HG03354 (cell line): ENCODE data around the gene NAXE.
A peak's percentile ranks its signal among the peaks of the same experiment; 100 is the strongest.
"Not testable (repeated sequence)": the region's sequence is repeated elsewhere in the genome, so short reads cannot be mapped to it uniquely, and the experiment has no call there.

Source experiments
- ATAC-seq: cut with Tn5 transposase; IDR thresholded peaks from one replicate; pipeline ENCODE4 v1.9.1; 2021; ENCODE audit warnings: mild to moderate bottlenecking; ENCODE audit not compliant: unreplicated experiment, poor library complexity, severe bottlenecking

Gene NAXE

DNA sequence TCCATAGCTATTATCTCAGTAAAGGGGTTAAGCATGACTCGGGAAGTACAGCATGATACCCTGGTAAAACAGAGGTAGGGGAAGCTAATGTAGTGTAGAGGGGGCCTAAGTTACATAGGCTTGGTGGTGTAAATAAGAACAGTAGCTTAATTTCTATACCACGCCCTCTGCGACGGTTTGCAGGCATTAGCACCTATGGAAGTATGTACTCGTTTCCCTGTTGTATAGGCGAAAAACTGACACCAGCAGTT, 470 bp upstream of the NAXE start:
- no peak for ATAC-seq

- no peak for ATAC-seq
Measured at GRCh38 chr1:156592158-156592909, 758 bp downstream of the NAXE start.

GRCh38 chr1:156592910-156593660, 1.5 kb downstream of the NAXE start:
- ATAC-seq = no peak

GRCh38 chr1:156593661-156593989, 2.0 kb downstream of the NAXE start:
- ATAC-seq = no peak

GRCh38 chr1:156594190-156594589, 2.6 kb downstream of the NAXE start:
- ATAC-seq = no peak

DNA sequence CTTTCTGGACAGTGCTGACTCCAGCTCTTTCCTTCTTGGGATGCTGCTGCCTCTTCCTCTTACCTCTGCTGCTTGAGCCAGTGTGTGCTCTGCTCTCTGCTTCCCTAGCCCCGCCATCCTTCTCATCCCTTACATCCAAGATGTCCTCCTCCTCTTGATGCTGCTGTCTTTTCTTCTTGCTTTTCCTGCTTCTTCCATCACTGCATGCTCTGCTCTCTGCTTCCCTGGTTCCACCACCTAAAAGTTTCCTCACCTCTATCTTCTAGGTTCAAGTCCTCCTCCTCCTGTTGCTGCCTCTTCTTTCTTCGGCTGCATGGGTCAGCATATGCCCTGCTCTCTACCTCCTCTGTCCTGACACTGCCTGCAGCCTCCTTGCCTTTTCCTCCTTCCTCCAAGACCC, 3.4 kb downstream of the NAXE start:
- no peak for ATAC-seq

GRCh38 chr1:156596426-156596825, 4.8 kb downstream of the NAXE start:
- ATAC-seq = no peak

- no peak for ATAC-seq
Measured at GRCh38 chr1:156598125-156598524, 6.5 kb downstream of the NAXE start.

GRCh38 chr1:156598731-156599432, 7.3 kb downstream of the NAXE start:
- no peak for ATAC-seq

GRCh38 chr1:156599811-156600210, 8.2 kb downstream of the NAXE start:
- peak; percentile 58 for ATAC-seq

DNA sequence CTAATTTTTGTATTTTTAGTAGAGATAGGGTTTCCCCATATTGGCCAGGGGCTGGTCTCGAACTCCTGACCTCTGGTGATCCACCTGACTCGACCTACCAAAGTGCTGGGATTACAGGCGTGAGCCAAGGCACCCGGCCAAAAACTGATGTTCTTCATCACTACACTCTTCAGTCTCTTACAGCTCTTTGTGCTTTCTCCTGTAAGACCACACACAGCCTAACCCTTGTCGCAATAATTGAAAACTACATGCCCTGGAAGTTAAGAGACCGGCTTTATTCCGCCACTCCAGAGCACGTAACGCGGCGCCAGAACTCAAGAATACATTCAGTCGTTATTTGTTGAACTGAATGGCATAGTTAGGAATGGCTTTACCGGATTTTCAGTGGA, 9.2 kb downstream of the NAXE start:
- ATAC-seq = no peak

DNA sequence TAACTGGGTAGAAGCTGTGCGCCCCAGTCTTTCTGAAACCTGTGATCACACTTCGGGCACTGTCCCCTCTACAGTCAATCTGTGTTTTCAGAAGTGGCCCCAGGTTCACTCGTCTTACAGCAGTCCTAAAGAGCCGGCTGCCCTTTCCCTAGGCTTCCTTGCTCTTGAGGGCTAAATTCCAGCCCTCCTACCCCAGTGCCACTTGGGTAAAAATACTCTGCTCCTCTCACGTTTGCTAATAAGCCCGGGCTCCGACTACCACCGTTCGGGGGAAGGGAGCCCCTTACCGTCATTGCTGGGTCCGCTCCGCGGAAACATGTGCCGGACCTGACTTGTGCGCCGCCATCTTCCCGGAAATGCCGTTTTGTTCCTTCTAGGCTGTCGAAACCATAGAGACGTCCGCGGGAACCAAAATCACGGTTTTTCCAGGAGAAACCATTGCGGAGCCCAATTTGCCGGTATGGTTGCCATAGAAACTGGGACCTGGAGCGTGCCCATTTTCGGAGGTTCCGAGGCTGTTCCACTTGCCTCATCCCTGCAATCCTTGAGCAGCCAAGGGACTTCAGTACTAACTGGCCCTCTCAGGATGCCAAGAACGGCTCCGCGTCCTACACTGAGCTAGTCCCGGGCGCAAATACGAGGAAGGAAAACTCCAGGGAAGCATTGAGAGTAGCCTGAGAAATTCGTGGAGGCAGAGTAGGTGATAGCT, 9.7 kb downstream of the NAXE start, which contains the start of gene GPATCH4:
Gene GPATCH4 (minus strand): TSS at position 358 of the 709 bp plus-strand sequence.
- ATAC-seq = peak; percentile 60

DNA sequence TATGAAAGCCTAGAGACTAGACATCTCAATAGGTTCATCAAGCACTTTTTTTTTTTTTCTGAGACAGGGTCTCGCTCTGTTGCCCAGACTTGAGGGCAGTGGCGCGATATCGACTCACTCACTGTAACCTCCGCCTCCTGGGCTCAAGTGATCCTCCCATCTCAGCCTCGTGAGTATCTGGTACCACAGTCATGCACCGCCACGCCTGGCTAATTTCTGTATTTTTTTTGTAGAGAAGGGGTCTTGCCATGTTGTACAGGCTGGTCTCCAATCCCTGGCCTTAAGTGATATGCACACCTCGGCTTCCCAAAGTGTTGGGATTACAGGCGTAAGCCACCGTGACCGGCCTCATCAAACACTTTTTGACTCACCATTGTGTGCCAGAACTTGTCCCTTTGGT, 10.3 kb downstream of the NAXE start:
- peak; percentile 45 for ATAC-seq

GRCh38 chr1:156602557-156602993, 11.0 kb downstream of the NAXE start:
- no peak for ATAC-seq

- ATAC-seq = not testable (repeated sequence)
Measured at GRCh38 chr1:156607344-156607743, 15.8 kb downstream of the NAXE start.

- peak; percentile 62 for ATAC-seq
Measured at GRCh38 chr1:156608036-156608674, 16.6 kb downstream of the NAXE start.

DNA sequence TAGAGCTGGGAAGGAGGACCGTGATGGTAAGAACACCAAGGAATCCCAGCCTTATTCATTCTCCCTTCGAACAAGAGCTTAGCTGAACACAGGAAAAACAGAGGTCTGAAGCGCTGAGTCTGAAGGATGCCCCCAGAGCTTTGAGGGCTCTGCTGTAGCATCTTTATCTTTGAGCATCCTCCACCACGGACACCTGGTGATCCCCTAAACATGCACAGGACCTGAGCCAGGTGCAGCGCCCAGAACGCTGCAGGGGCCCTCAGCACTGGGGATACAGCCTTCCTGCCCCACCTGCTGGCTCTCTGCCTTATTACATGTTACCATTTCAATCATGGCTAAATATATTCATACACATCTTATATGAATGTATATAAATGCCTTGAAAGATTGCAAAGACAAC, 17.4 kb downstream of the NAXE start:
- peak; percentile 66 for ATAC-seq

GRCh38 chr1:156610072-156610471, 18.5 kb downstream of the NAXE start:
- not testable (repeated sequence) for ATAC-seq

GRCh38 chr1:156612666-156613065, 21.1 kb downstream of the NAXE start:
- no peak for ATAC-seq

DNA sequence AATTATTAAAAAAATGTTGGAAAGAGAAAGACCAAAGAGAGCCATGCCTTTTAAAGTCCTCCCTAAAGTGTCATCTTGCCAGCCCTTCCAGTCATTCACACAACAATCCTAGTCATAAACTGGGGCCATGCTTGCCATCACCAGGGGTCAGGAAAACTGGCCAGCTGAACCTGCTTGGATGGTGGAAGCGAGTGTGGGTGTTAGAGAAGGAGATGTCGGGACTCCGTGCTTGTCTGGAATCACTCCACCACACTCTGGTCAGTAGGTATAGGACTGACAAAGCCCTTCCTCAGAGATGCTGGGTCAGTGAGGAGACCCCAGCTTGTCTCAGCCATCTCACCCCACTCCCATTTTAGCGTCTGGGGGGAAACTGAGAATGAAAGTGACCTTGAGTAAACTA, 24.4 kb downstream of the NAXE start:
- ATAC-seq = no peak
